Uterus (tissue), 4 donors: ENCODE data around the gene ASB2. TPM values are rescaled to one million over a fixed set of nuclear protein-coding genes. Genes with fewer than 3 reads are reported as not detected.

ENCODE experiments used
- DNase-seq, 2 donors: peaks; one replicate each; pipeline ENCODE4 v3.0.0-alpha.2; 2019 to 2020
- H3K27ac ChIP-seq, 2 donors: fragments of 200-600 bp; sonication (generic); 1 replicate in 1 of 2; 2 replicates in 1 of 2; pipeline ENCODE4 v1.5.1; 2016 to 2018
- H3K27me3 ChIP-seq, 2 donors: fragments of 200-600 bp; sonication (generic); one replicate each; pipeline ENCODE4 v1.5.1; 2018 to 2019; ENCODE audit warnings: control low read depth in 1 of 2
- H3K36me3 ChIP-seq, 2 donors: fragments of 200-600 bp; sonication (generic); one replicate each; pipeline ENCODE4 v1.5.1; 2019; ENCODE audit warnings: control low read depth in 1 of 2
- H3K4me1 ChIP-seq, 2 donors: fragments of 200-600 bp; sonication (generic); one replicate each; pipeline ENCODE4 v1.5.1; 2018 to 2019; ENCODE audit warnings: control low read depth in 1 of 2
- H3K4me3 ChIP-seq, 2 donors: fragments of 200-600 bp; sonication (generic); 1 replicate in 1 of 2; 2 replicates in 1 of 2; pipeline ENCODE4 v1.5.1; 2018 to 2019; ENCODE audit warnings: mild to moderate bottlenecking in 1 of 2
- H3K9me3 ChIP-seq, 2 donors: fragments of 200-600 bp; sonication (generic); one replicate each; pipeline ENCODE4 v1.5.1; 2019; ENCODE audit warnings: control low read depth in 1 of 2
- POLR2A ChIP-seq, 2 donors: fragments of 450-650 bp; IDR thresholded peaks; one replicate each; pipeline ENCODE4 v1.6.1; 2016; ENCODE audit warnings: antibody characterized with exemption in 2 of 2, mild to moderate bottlenecking in 1 of 2, moderate library complexity in 1 of 2
- intact Hi-C: fragments of 100-400 bp; cut with DNase I; formaldehyde crosslinking; loops from one replicate; pipeline ENCODE4 v1.15.1; 2023; ENCODE audit warnings: low total_unique reads
- total RNA-seq, 4 donors: library from RNA; depleted of rRNA in 3 of 4; stranded (reverse); fragments of >200 nt in 3 of 4; gene quantifications; one replicate each; pipeline versions ENCODE4 v1.1.0 to v1.2.4, GENCODE V29; 2014 to 2023
- TF ChIP-seq, protein P1 (sequence below), 4 experiments: fragments of 200-600 bp in 2 of 4; fragments of 450-650 bp in 2 of 4; sonication (generic) in 2 of 4; IDR thresholded peaks; one replicate each; pipeline ENCODE4 v1.5.1; 2016 to 2019; ENCODE audit warnings: antibody characterized with exemption in 4 of 4, mild to moderate bottlenecking in 2 of 4, moderate library complexity in 1 of 4
- donor health status: DM: yes; HTN: yes; CAD: no.

ASB2 gene
- total RNA-seq, 4 donors from 2014 or later: 11.8 to 84.1 (median 21.0) TPM

DNA sequence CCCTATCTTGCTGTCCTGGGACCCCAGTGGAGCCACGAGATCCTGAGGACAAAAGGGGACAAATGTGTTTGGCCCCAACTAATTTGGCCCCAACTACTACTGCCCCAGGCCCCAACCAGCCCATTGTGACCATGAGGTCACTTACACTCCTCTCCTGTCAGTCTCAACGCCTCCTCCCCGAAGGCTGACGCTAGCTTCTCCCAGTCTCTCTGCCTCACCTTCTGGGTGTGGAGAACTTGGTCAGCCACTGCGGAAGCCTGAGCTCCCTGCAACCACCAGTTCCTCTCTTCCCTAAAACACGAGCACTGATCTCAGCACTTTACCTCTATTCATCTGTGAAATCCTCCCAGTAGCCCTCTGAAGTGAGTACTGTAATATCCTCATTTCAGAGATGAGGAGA lies 35.9 kb downstream of the ASB2 start:
- no peaks in the 10 kb centered on the region for H3K9me3 ChIP-seq
- no peaks in the 10 kb centered on the region for H3K4me1 ChIP-seq
- peak overlapping the region in 1 of 2 donors; percentile 33 for H3K27ac ChIP-seq
- TF ChIP-seq, protein P1, sequence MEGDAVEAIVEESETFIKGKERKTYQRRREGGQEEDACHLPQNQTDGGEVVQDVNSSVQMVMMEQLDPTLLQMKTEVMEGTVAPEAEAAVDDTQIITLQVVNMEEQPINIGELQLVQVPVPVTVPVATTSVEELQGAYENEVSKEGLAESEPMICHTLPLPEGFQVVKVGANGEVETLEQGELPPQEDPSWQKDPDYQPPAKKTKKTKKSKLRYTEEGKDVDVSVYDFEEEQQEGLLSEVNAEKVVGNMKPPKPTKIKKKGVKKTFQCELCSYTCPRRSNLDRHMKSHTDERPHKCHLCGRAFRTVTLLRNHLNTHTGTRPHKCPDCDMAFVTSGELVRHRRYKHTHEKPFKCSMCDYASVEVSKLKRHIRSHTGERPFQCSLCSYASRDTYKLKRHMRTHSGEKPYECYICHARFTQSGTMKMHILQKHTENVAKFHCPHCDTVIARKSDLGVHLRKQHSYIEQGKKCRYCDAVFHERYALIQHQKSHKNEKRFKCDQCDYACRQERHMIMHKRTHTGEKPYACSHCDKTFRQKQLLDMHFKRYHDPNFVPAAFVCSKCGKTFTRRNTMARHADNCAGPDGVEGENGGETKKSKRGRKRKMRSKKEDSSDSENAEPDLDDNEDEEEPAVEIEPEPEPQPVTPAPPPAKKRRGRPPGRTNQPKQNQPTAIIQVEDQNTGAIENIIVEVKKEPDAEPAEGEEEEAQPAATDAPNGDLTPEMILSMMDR (IDR thresholded peaks at IDR 0.05): no peak
- TF ChIP-seq POLR2A (IDR thresholded peaks at IDR 0.05): no peak
- no peaks in the 10 kb centered on the region for H3K27me3 ChIP-seq
- DNase-seq: no peak
- no peaks in the 10 kb centered on the region for H3K36me3 ChIP-seq
- no peak overlapping the region for H3K4me3 ChIP-seq
- intact Hi-C loops: no loop called here

DNA sequence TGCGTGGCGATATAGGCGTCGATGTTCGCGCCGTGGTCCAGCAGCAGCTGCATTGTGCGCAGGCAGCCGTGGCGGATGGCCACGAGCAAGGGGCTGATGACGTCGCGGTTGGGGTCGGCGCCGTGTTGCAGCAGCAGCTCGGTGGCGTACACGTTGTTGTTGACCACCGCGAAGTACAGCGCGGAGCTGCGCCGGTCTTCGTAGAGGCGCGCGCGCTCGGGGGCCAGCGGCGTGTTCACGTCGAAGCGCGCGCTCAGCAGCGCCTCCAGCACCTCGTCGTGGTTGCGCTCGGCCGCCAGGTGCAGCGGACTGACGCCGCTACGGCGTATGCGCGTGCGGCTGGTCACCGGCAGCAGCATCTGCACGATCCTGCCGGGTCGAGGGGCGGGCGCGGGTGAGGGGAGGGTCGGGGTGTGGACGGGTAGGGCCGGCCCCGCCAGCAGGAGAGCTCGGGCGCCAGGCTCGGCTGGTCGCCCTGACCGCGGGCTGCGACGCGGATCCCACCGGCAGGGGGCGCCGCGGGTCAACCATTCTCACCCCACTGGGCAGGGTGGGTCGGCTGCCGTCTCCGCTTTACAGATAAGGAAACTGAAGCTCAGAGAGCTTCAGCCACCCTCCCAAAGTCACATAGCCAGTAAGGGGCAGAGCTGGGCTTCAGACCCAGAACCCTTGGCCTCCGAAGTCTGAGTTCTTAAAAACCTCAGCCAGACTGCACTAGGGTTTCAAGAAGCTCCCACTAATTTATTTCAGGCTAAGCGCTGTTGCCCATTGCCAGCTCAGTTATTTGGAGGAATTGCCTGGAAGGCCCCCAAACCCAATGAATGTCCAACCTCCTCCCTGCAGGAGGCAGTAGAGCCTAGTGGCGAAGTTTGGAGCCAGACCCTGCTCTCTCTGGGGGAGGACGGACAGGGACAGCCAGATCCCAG lies 36.8 kb downstream of the ASB2 start:
- H3K36me3 ChIP-seq: no peaks in the 10 kb centered on the region
- peak in 1 of 2 donors; percentile 13 for TF ChIP-seq POLR2A (IDR thresholded peaks at IDR 0.05)
- TF ChIP-seq, protein P1 (IDR thresholded peaks at IDR 0.05): peak; percentile 43 to 81 (median 76)
- no peak overlapping the region for H3K4me3 ChIP-seq
- intact Hi-C loops: no loop called here
- peak; percentile 76 to 77 for DNase-seq
- H3K27me3 ChIP-seq: no peaks in the 10 kb centered on the region
- H3K9me3 ChIP-seq: no peaks in the 10 kb centered on the region
- no peaks in the 10 kb centered on the region for H3K4me1 ChIP-seq
- peak overlapping the region in 1 of 2 donors; percentile 33 for H3K27ac ChIP-seq

DNA sequence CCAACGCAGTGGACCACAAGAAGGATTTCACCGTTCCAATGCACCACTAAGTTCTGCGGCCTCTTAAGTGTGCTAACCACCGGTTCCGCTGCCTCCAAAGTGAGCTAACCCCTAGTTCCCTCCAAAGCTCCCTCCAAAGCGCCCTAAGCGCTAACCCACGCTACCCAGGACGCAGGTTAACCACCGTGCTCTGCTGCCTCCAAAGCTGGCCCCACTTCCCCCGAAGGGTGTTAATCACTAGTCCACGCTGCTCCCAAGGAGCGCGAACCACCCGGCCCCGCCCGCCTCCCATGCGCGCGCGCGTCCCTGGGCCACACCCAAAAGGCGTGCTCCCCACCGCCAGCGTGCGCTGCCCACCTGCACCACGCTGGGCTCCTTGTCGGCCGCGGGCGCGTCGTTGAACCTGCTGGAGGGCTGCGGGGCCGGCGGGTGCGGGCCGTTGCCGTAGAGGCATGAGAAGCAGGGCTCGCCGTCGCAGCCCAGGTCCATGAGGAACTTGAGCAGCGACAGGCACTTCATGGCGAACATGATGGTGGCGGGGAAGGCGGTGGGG lies 37.5 kb downstream of the ASB2 start:
- DNase-seq: no peak
- Histone ChIP-seq H3K9me3 (no peaks in the 10 kb centered on the region), H3K4me3 (no peak overlapping the region), H3K36me3 (no peaks in the 10 kb centered on the region), H3K27me3 (no peaks in the 10 kb centered on the region), H3K27ac (no peak overlapping the region), H3K4me1 (no peaks in the 10 kb centered on the region)
- no peak for TF ChIP-seq POLR2A (IDR thresholded peaks at IDR 0.05)
- TF ChIP-seq, protein P1 (IDR thresholded peaks at IDR 0.05): no peak
- intact Hi-C loops: no loop called here

DNA sequence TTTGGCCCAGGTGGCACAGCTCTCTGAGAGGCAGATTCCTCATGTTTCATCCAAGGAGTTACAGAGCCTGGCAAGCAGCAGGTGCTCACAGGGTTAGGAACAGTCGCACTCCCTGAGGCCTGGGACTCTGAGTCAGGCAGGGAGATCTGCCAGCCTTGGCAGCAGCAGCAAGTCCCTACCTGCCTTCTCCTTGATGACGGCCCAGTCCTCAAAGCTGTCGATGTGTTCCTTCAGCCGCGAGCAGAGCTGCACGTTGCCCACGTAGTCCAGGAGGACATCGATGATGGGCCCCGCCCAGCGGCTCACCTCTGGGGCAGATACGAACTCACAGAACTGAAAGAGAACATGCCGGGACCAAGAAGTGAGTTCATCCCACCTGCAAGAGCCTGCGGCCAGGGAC lies 38.9 kb downstream of the ASB2 start:
- TF ChIP-seq POLR2A (IDR thresholded peaks at IDR 0.05): no peak
- TF ChIP-seq, protein P1 (IDR thresholded peaks at IDR 0.05): no peak
- intact Hi-C loops: no loop called here
- Histone ChIP-seq H3K27me3 (no peaks in the 10 kb centered on the region), H3K4me1 (no peaks in the 10 kb centered on the region), H3K9me3 (no peaks in the 10 kb centered on the region), H3K36me3 (no peaks in the 10 kb centered on the region), H3K4me3 (no peak overlapping the region), H3K27ac (no peak overlapping the region)
- DNase-seq: no peak

DNA sequence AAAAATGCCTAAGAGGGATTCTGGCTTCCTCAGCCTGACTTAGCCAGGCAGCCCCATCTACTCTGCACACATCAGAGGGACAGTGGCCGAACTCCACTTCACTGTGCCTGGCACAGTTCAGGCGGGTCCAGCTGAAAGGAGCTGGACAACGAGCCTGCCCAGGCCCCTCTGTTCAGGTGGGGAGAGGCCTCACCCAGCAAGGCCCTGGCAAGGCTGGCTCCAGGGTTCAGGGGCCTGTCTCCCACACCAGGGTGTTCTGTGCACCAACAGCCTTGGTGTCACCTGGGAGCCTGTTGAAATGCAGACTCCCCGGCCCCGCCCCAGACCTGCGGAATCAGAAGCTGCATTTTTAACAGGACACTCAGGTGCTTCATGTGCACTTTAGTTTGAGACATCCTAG lies 39.4 kb downstream of the ASB2 start:
- H3K9me3 ChIP-seq: no peaks in the 10 kb centered on the region
- no peaks in the 10 kb centered on the region for H3K27me3 ChIP-seq
- no peaks in the 10 kb centered on the region for H3K36me3 ChIP-seq
- no peak overlapping the region for H3K27ac ChIP-seq
- intact Hi-C loops: no loop called here
- DNase-seq: no peak
- H3K4me3 ChIP-seq: no peak overlapping the region
- TF ChIP-seq, protein P1 (IDR thresholded peaks at IDR 0.05): no peak
- TF ChIP-seq POLR2A (IDR thresholded peaks at IDR 0.05): no peak
- no peaks in the 10 kb centered on the region for H3K4me1 ChIP-seq
